Measurements from ENCODE around the gene TSGA10IP.
A peak's percentile ranks its signal among the peaks of the same experiment; 100 is the strongest.
"Not testable (repeated sequence)": the region's sequence is repeated elsewhere in the genome, so short reads cannot be mapped to it uniquely, and the experiment has no call there.

TSGA10IP gene

DNA sequence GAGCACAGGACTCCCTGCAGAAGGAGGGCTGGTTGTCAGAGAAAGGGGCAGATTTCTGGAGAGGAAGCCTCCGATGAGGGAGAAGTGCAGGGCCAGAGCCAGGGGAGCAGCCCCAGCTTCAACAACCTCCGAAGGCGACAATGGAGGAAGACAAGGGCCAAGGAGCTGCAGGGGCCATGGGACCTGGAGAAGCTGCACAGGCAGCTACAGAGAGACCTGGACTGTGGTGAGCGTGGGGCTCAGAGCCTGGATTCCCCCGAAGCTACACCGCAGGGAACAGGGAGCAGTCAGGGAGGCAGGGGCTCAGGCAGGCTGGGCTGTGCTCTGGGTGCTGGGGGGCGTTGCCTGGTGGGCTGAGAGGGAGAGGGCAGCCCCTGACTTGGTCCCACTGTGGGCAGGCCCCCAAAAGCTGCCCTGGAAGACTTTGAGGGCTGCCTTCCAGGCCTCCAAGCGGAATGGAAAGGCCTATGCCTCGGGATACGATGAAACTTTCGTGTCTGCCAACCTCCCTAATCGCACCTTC is 2.4 kb downstream of the TSGA10IP start:
- no peak for DNase-seq

DNA sequence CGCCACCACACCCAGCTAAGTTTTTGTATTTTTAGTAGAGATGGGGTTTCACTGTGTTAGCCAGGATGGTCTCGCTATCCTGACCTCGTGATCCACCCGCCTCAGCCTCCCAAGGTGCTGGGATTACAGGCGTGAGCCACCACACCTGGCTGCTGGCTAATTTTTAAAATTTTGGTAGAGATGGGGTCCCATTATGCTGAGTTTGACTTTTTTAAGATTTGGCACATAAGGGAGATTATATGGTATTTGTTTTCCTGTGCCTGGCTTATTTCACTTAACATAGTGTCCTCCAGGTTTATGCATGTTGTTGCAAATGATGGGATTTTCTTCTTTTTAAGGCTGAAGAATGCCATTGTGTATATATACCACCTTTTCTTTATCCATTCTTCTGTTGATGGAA is 5.4 kb downstream of the TSGA10IP start:
- DNase-seq = not testable (repeated sequence)

GRCh38 chr11:65951641-65952040 is 6.4 kb downstream of the TSGA10IP start:
- DNase-seq = not testable (repeated sequence)

GRCh38 chr11:65952052-65952521 is 6.8 kb downstream of the TSGA10IP start:
- DNase-seq = no peak

- no peak for DNase-seq
Measured at GRCh38 chr11:65953471-65953870, 8.2 kb downstream of the TSGA10IP start.

- no peak for DNase-seq
Measured at GRCh38 chr11:65954771-65955170, 9.5 kb downstream of the TSGA10IP start.

DNA sequence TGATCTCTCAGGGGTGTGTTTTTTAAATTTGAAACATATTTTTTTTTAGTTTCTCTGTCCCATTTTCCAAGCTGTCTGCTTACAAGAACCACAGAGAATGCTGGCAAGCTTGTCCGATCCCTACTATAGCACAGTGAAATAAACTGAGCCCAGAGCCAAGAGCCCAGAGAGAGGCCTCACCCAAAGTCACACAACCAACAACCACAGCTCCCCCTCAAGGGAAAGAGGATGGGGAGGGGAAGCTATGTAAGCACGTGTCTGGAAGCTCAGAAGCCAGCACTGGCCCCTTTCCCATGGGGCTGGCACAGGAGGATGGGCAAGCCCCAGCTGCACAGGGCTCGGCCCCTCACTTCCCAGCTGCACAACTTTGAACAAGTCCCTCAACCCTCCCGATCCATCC is 13.0 kb downstream of the TSGA10IP start:
- no peak for DNase-seq

- no peak for DNase-seq
Measured at GRCh38 chr11:65958774-65959420, 13.6 kb downstream of the TSGA10IP start.

DNA sequence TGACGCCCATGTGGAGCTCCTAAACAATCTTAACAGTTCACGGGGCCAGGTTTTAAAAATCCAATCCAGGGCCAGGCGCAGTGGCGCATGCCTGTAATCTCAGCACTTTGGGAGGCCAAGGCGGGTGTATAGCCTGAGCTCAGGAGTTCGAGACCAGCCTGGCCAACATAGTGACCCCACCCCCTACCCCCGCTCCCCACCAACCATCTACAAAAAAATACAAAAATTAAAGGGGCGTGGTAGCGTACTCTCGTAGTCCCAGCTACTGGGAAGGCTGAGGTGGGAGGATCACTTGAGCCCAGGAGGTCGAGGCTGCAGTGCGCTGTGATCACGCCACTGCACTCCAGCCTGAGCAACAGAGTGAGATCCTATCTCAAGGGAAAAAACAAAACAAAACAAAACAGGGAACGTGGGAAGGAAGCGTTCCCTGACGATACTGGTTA is 15.6 kb downstream of the TSGA10IP start:
- DNase-seq = no peak

DNA sequence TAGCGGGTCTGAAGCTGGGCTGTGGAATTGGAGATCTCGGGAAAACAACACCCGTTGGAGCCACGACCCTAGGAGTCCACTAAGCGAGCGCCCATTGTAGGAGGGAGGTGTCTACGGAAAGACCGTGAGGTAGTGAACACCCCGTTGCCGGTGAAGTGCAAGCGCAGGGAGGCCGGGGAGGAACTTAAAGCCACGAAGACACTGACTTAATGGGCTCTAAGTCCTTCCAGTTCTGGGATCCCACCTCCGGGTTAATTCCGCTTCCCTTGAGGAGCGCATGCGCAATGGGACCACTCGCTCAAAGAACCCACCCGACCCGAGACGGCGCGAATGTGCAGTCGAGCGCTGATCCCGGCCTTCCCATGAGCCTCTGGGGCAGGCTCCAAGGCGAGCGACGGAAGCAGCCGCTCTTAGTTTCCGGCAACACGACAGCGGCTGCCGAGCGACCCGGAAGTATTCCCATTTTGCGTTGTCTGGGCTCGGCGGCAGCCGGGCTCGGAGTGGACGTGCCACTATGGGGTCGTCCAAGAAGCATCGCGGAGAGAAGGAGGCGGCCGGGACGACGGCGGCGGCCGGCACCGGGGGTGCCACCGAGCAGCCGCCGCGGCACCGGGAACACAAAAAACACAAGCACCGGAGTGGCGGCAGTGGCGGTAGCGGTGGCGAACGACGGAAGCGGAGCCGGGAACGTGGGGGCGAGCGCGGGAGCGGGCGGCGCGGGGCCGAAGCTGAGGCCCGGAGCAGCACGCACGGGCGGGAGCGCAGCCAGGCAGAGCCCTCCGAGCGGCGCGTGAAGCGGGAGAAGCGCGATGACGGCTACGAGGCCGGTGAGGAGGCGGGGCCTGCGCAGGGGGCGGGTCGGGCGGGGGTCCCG is 16.2 kb downstream of the TSGA10IP start, which contains the start of gene SART1:
SART1 (plus strand) TSS at position 468 of the 874 bp plus-strand sequence; CDS start at position 515, 47 bp downstream.
- peak; percentile 85 to 98 (median 96) for DNase-seq

DNA sequence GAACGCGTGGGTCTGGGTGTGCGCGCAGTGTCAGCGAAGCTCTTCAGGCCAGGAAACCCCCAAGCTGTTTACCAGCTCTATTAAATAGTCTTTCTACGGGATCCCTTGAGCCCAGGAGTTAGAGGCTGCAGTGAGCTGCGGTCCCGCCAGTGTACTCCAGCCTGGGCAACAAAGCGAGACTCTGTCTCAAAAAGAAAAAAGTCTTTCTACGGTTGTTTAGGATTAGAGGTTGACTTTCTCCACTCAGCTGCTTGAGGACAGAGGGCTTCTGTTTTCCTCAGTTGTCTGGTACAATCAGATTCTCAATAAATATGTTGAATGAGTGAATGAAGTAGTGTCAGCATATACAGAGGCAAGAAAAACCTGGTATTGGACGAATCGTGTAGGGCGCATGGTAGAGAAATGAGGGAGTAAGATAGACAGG is 16.9 kb downstream of the TSGA10IP start:
- no peak for DNase-seq

- no peak for DNase-seq
Measured at GRCh38 chr11:65964906-65965305, 19.6 kb downstream of the TSGA10IP start.

GRCh38 chr11:65965986-65966762 is 20.9 kb downstream of the TSGA10IP start:
- DNase-seq = no peak

DNA sequence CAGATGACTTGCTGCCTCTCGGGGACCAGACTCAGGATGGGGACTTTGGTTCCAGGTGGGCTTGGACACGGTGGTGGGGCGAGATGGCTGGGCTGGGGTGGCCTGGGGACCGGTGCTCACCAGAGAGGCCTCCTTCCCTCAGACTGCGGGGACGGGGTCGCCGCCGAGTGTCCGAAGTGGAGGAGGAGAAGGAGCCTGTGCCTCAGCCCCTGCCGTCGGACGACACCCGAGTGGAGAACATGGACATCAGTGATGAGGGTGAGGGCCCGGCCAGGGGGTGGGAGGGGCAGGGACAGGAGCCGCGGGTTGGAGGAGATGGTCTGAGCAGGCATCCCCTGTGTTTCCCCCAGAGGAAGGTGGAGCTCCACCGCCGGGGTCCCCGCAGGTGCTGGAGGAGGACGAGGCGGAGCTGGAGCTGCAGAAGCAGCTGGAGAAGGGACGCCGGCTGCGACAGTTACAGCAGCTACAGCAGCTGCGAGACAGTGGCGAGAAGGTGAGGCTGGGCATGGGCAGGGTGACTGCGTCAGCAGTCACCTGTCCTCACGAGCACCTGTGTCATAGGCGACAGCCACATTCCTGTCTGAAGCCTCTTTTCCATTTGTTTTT is 22.2 kb downstream of the TSGA10IP start:
- no peak for DNase-seq

DNA sequence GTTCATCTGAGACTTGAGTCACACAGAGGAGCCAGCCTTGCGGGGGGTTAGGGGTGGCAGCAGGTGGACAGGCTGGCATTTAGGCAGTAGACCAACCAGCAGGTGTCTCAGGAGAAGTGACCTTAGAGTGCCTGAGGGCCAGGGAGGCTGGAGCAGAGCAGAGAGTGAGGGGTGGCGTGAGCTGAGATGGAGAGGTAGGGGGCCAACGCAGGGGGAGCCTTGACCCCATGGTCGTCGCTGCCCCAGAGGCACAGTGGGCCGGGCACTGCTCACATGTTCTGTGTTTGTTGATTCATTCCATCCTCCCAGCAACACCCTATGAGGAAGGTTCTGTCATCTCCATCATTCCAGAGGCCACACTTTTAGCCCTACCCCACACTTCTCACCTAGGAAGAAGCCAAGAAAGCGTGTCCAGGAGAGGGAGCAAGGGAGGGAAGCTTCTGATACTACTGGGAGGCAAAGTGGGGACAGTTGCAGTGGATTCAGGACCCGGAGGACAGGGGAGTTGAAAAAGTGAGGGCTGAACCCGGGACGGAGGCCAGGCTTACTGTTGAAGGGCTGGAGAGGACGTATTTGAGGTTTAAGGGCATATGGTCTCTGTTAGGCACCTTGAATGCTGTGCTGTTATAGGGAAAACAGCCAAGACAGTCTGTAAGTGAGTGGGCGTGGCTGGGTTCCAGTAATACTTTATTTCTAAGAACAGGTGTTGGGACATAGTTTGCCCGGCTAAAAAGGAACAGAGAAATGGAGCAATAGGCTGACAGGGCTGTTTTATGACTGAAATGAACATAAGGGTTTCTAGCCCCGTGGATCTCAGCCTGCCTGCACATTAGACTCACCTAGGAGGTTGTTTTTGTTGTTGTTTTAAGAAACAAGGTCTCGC is 23.6 kb downstream of the TSGA10IP start:
- DNase-seq = no peak

DNA sequence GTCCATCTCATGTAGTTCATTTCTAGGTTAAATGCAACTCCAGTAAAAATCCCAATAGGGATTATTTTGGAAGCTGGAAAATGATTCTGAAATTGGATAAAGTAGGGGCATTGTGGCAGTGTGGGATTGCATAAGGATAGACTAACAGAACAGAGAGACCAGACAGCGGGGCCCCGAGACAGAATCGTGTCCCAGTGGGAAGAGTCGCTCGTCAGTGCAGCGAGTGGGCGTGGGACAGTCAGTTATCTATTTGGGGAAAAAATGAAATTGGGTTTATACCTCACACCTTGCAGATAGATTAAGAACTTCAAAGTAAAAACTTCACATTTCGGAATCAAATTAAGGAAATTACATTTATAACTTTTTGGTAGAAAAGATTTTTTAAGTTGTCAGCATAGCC is 26.8 kb downstream of the TSGA10IP start:
- DNase-seq = no peak

- no peak for DNase-seq
Measured at GRCh38 chr11:65973439-65974110, 28.3 kb downstream of the TSGA10IP start.

GRCh38 chr11:65975771-65976170 is 30.5 kb downstream of the TSGA10IP start:
- no peak for DNase-seq

GRCh38 chr11:65976216-65977176 is 31.2 kb downstream of the TSGA10IP start:
- no peak for DNase-seq
